GM23338 (cell line): ENCODE data around the gene TTLL6. TPM values are rescaled to one million over a fixed set of nuclear protein-coding genes. Genes with fewer than 3 reads are reported as not detected.

Source experiments
- ATAC-seq: fragments of 200-7000 bp; cut with Tn5 transposase; 3 replicates; pipeline ENCODE4 v1.9.1; 2020
- DNase-seq: peaks from one replicate; pipeline ENCODE4 v3.0.0-alpha.2; 2015; ENCODE audit warnings: low spot score
- H2AFZ ChIP-seq: fragments of 200-600 bp; sonication (generic); 2 replicates; pipeline ENCODE4 v1.8.0; 2016; ENCODE audit warnings: antibody characterized with exemption, mild to moderate bottlenecking, moderate library complexity
- H3F3A ChIP-seq: fragments of 200-600 bp; sonication (generic); replicated peaks from 2 replicates; pipeline ENCODE4 v1.8.0; 2017; ENCODE audit warnings: antibody characterized with exemption, mixed run types, low read depth
- H3K27ac ChIP-seq: fragments of 200-600 bp; sonication (generic); 2 replicates; pipeline ENCODE4 v1.6.1; 2016; ENCODE audit warnings: low read depth
- H3K27me3 ChIP-seq: fragments of 200-600 bp; sonication (generic); 2 replicates; pipeline ENCODE4 v1.8.0; 2016; ENCODE audit warnings: mild to moderate bottlenecking, mixed run types, moderate library complexity; ENCODE audit not compliant: insufficient read depth
- H3K36me3 ChIP-seq: fragments of 200-600 bp; sonication (generic); 2 replicates; pipeline ENCODE4 v1.8.0; 2016; ENCODE audit warnings: mild to moderate bottlenecking; ENCODE audit not compliant: insufficient read depth
- H3K4me1 ChIP-seq: fragments of 200-600 bp; sonication (generic); 2 replicates; pipeline ENCODE4 v1.8.0; 2016; ENCODE audit warnings: mild to moderate bottlenecking, moderate library complexity; ENCODE audit not compliant: insufficient read depth
- H3K4me2 ChIP-seq: fragments of 200-600 bp; sonication (generic); 2 replicates; pipeline ENCODE4 v1.7.1; 2017; ENCODE audit warnings: mixed run types
- H3K4me3 ChIP-seq: fragments of 200-600 bp; sonication (generic); 2 replicates; pipeline ENCODE4 v1.6.1; 2016; ENCODE audit warnings: mixed run types
- H3K79me2 ChIP-seq: fragments of 200-600 bp; sonication (generic); replicated peaks from 2 replicates; pipeline ENCODE4 v1.8.0; 2017; ENCODE audit warnings: mild to moderate bottlenecking; ENCODE audit not compliant: insufficient read depth
- H3K9me2 ChIP-seq: fragments of 200-600 bp; sonication (generic); 2 replicates; pipeline ENCODE4 v1.8.0; 2017; ENCODE audit not compliant: insufficient read depth
- H4K20me1 ChIP-seq: fragments of 200-600 bp; sonication (generic); replicated peaks from 2 replicates; pipeline ENCODE4 v1.8.0; 2017; ENCODE audit warnings: mild to moderate bottlenecking; ENCODE audit not compliant: insufficient read depth
- H3K27ac Mint-ChIP-seq: 2 replicates; pipeline ENCODE4 v1.8.0; 2020; ENCODE audit warnings: inconsistent platforms, mild to moderate bottlenecking, moderate library complexity, mixed read lengths
- H3K27me3 Mint-ChIP-seq: 3 replicates; pipeline ENCODE4 v1.8.0; 2022; ENCODE audit warnings: low read depth, mild to moderate bottlenecking, moderate library complexity, mixed read lengths, inconsistent platforms; ENCODE audit not compliant: insufficient read depth, poor library complexity
- H3K36me3 Mint-ChIP-seq: 3 replicates; pipeline ENCODE4 v1.8.0; 2021; ENCODE audit warnings: low read depth, mild to moderate bottlenecking, inconsistent platforms, moderate library complexity, mixed read lengths
- H3K4me1 Mint-ChIP-seq: 3 replicates; pipeline ENCODE4 v1.8.0; 2020; ENCODE audit warnings: mild to moderate bottlenecking, inconsistent platforms, mixed read lengths
- H3K4me3 Mint-ChIP-seq: 3 replicates; pipeline ENCODE4 v1.8.0; 2021; ENCODE audit warnings: moderate library complexity, mild to moderate bottlenecking, inconsistent platforms, mixed read lengths
- H3K9me3 Mint-ChIP-seq: 3 replicates; pipeline ENCODE4 v1.8.0; 2020; ENCODE audit warnings: moderate library complexity, mild to moderate bottlenecking, inconsistent platforms, mixed read lengths
- CREB1 ChIP-seq: fragments of 250-450 bp; sonication (Bioruptor Pico); IDR thresholded peaks from 2 replicates; pipeline ENCODE4 v1.5.0; 2020; ENCODE audit warnings: low read depth, mild to moderate bottlenecking, moderate library complexity
- JUNB ChIP-seq: IDR thresholded peaks from one replicate; pipeline ENCODE4 v1.6.1; 2016; ENCODE audit warnings: antibody characterized with exemption; ENCODE audit not compliant: unreplicated experiment
- POLR2AphosphoS5 ChIP-seq: IDR thresholded peaks from 2 replicates; pipeline ENCODE4 v1.6.1; 2016; ENCODE audit warnings: antibody characterized with exemption, low read depth
- ZNF114 ChIP-seq: fragments of 250-450 bp; sonication (Bioruptor Pico); IDR thresholded peaks from 2 replicates; pipeline ENCODE4 v1.5.0; 2020; ENCODE audit warnings: mild to moderate bottlenecking, moderate library complexity
- ZNF462 ChIP-seq: fragments of 250-450 bp; sonication (Bioruptor Pico); IDR thresholded peaks from 2 replicates; pipeline ENCODE4 v1.5.0; 2020; ENCODE audit warnings: mild to moderate bottlenecking, moderate library complexity
- long read RNA-seq: library from polyadenylated mRNA; unstranded; transcript quantifications from one replicate; pipeline ENCODE4 v2.0.0, GENCODE V29; 2020; ENCODE audit not compliant: unreplicated experiment
- polyA plus RNA-seq: library from polyadenylated mRNA; unstranded; fragments of >200 nt; fragmentation: Nextera tagmentation; extraction: Ambion mirVana; gene quantifications from 2 replicates; pipeline ENCODE4 v1.2.1, GENCODE V29; 2016
- total RNA-seq: library from RNA; depleted of rRNA; stranded (reverse); fragments of >200 nt; shearing (Covaris generic); gene quantifications from 2 replicates; pipeline ENCODE4 v1.2.3, GENCODE V29; 2014; rRNA removed
- TF ChIP-seq, protein P1 (sequence below): IDR thresholded peaks from 2 replicates; pipeline ENCODE4 v1.6.1; 2016; ENCODE audit warnings: antibody characterized with exemption

The TTLL6 gene
- 1.9 and 2.3 TPM in 2 replicates for total RNA-seq
- 3.5 and 4.7 TPM in 2 replicates for polyA plus RNA-seq
- long read RNA-seq, partial matches to known transcripts = 0 of 2 reads
- long read RNA-seq, other reads (novel, unspliced or antisense) = 2 of 2 reads

DNA sequence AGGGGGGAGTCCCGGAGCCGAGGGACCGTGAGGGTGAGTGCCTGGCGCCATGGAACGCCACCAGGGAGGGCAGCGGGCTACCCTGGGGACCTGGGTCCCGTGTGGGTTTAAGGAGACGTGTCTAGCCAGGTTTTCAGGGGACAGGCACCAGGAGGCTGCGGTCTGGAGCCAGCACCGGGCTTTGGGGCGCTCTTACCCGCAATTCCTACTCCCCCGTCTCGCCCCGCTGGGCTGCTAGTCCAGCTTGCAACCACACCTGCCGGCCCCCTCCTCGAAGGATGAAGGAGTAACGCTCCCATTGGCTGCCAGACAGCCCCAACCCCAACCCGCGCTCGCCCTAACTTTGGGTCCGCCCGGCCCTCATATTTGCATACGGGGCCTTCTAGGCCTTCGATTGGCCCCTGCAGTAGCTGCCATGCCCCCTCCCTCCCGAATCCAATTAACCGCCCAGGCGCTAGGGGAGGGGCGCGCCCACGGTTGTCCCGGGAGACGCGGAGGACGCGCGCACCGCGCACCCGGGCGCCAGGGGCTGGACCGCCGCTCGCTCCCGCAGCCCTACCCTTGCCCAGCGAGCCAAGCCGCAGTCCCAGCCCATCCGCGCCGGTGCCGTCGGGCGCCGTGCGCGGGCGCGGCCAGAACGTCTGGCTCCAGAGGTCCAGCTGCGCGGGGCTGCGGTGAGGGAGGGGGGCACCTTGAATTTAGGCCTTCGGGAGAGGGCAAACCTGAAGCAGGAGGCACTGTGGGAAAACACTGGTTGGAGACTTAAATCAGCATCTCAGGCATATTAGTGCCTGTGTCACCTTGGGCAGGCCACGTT, at the start of gene TTLL6:
TSS of gene TTLL6 (minus strand) at position 456 of the 817 bp plus-strand sequence. CDS start at position 299, 157 bp downstream.
- Histone ChIP-seq H3K4me2 (peak within 1 kb of the TSS; percentile 88), H4K20me1 (no peaks in the 10 kb centered on the region), H3K4me1 (peaks cover 32% of the 10 kb centered on the region), H3K79me2 (no peaks in the 10 kb centered on the region), H3F3A (peaks cover 25% of the 10 kb centered on the region), H2AFZ (peak within 1 kb of the TSS; percentile 80), H3K9me2 (no peaks in the 10 kb centered on the region), H3K27me3 (peaks cover 11% of the 10 kb centered on the region; the same call in 1 of the 2 replicates), H3K36me3 (no peaks in the 10 kb centered on the region), H3K27ac (peak within 1 kb of the TSS; percentile 94), H3K4me3 (peak within 1 kb of the TSS; percentile 86)
- Mint-ChIP-seq H3K4me3 (peak within 1 kb of the TSS; percentile 88), H3K4me1 (peaks cover 33% of the 10 kb centered on the region), H3K9me3 (no peaks in the 10 kb centered on the region), H3K27me3 (peaks cover 24% of the 10 kb centered on the region), H3K27ac (peak within 1 kb of the TSS; percentile 92), H3K36me3 (no peaks in the 10 kb centered on the region; the same call in 2 of the 3 replicates)
- ATAC-seq (peak; percentile 91), DNase-seq (peak; percentile 99)
- TF ChIP-seq POLR2AphosphoS5 (peak; percentile 80), ZNF114 (CRISPR knock-in tag) (no peak)
- TF ChIP-seq, protein P1, sequence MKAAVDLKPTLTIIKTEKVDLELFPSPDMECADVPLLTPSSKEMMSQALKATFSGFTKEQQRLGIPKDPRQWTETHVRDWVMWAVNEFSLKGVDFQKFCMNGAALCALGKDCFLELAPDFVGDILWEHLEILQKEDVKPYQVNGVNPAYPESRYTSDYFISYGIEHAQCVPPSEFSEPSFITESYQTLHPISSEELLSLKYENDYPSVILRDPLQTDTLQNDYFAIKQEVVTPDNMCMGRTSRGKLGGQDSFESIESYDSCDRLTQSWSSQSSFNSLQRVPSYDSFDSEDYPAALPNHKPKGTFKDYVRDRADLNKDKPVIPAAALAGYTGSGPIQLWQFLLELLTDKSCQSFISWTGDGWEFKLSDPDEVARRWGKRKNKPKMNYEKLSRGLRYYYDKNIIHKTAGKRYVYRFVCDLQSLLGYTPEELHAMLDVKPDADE = no peak

DNA sequence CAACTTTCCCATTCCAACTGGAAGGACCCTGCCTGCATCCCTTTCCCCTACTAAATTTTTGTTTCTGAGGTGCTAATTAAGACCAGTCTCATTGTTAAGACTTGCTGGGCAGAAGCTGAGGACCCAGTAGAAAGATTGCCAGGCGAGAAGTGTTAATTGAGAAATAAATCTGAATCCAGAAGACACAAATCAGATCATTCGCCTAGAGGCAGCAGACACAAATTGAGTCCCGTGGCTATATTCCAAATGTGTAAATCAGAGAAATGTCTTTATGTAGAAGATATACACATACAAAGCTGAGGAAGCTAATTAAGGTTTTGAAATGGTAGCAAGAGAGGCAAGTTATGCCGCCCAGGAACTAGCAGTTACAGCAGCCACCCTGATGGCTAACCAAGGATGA, 43.4 kb upstream of the TTLL6 start:
- Histone ChIP-seq H3K4me3 (no peak overlapping the region), H3K79me2 (no peaks in the 10 kb centered on the region), H3K4me2 (no peak overlapping the region), H3F3A (no peaks in the 10 kb centered on the region), H3K36me3 (no peaks in the 10 kb centered on the region), H3K9me2 (no peaks in the 10 kb centered on the region), H3K27ac (no peak overlapping the region), H4K20me1 (no peaks in the 10 kb centered on the region), H2AFZ (no peak overlapping the region), H3K27me3 (no peaks in the 10 kb centered on the region), H3K4me1 (no peaks in the 10 kb centered on the region)
- Mint-ChIP-seq H3K27ac (no peak overlapping the region), H3K9me3 (no peaks in the 10 kb centered on the region), H3K4me3 (no peak overlapping the region), H3K36me3 (no peaks in the 10 kb centered on the region; the same call in 2 of the 3 replicates), H3K4me1 (no peaks in the 10 kb centered on the region), H3K27me3 (peaks cover under 1% of the 10 kb centered on the region)
- no peak for DNase-seq
- ATAC-seq = no peak
- TF ChIP-seq JUNB = no peak
- TF ChIP-seq ZNF114 (CRISPR knock-in tag) = no peak
- TF ChIP-seq, protein P1 = no peak

DNA sequence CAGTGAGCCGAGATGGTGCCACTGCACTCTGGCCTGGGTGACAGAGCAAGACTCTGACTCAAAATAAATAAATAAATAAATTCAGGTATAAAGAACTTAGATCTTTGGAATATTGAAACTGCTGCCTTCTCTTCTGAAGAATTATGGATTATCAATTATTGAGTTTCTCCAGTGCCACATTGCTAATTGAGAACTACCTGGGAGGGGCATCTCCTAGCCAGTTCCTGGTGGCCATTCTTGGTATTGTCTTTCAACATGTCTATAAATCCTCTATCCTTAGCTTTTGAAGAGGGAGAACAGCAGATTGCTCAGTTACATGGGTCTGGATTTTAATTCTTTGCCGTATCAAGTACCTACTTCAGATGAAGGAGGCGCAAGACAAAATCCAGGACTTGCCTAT, 43.0 kb upstream of the TTLL6 start:
- H3K4me3 ChIP-seq = no peak overlapping the region
- H3K9me2 ChIP-seq = no peaks in the 10 kb centered on the region
- DNase-seq (peak; percentile 53), ATAC-seq (peak; percentile 44; the same call in 2 of the 3 replicates)
- Mint-ChIP-seq H3K4me3 (no peak overlapping the region), H3K9me3 (no peaks in the 10 kb centered on the region), H3K27me3 (peaks cover 3% of the 10 kb centered on the region), H3K4me1 (no peaks in the 10 kb centered on the region; the same call in 2 of the 3 replicates), H3K27ac (no peak overlapping the region), H3K36me3 (no peaks in the 10 kb centered on the region; the same call in 2 of the 3 replicates)
- no peak overlapping the region for H2AFZ ChIP-seq
- no peaks in the 10 kb centered on the region for H3K4me1 ChIP-seq
- H3K36me3 ChIP-seq = no peaks in the 10 kb centered on the region
- no peaks in the 10 kb centered on the region for H3K27me3 ChIP-seq
- no peaks in the 10 kb centered on the region for H4K20me1 ChIP-seq
- H3K4me2 ChIP-seq = no peak overlapping the region
- H3K79me2 ChIP-seq = no peaks in the 10 kb centered on the region
- no peaks in the 10 kb centered on the region for H3F3A ChIP-seq
- H3K27ac ChIP-seq = no peak overlapping the region
- no peak for TF ChIP-seq CREB1 (CRISPR knock-in tag)
- TF ChIP-seq ZNF462 (CRISPR knock-in tag) = no peak
